K562 (cell line): Measurements from ENCODE around the gene RGS12. TPM values are rescaled to one million over a fixed set of nuclear protein-coding genes. Genes with fewer than 3 reads are reported as not detected.

Experiments used
- ATAC-seq: fragments of 200-7000 bp; cut with Tn5 transposase; 3 replicates; pipeline ENCODE4 v1.9.1; 2020; ENCODE audit warnings: moderate library complexity
- BruUV-seq: library from RNA; stranded (reverse); fragments of 400-500 nt; replicated peaks from 2 replicates; lab custom pipeline; 2021; lab: Mats Ljungman, UMichigan
- CTCF ChIA-PET: fragments of 300-600 bp; formaldehyde crosslinking; extraction: SDS; loops from one replicate; lab custom pipeline; 2021; ENCODE audit warnings: low intra/inter-chr PET ratio; lab: Yijun Ruan, JAX
- POLR2A ChIA-PET: fragments of 300-600, 350-650 bp; sonication (Branson Sonifier 250); formaldehyde crosslinking; extraction: SDS; loops from one replicate; lab custom pipeline; 2021; ENCODE audit warnings: antibody characterized with exemption, inconsistent platforms; lab: Yijun Ruan, JAX
- DNase-seq, 4 experiments: peaks; one replicate each; pipeline versions ENCODE4 v3.0.0 to v3.0.0-alpha.2; 2011 to 2018; ENCODE audit warnings: low spot score in 3 of 4, mixed read lengths in 3 of 4; ENCODE audit errors: extremely low read depth in 1 of 4
- FAIRE-seq: peaks from 2 replicates; lab custom pipeline; 2011; peaks lifted over from hg19 to GRCh38; lab: Jason Lieb, UNC
- H2AFZ ChIP-seq: 2 replicates; pipeline ENCODE4 v1.6.0; 2011; ENCODE audit warnings: low read depth, low read length, control low read depth, inconsistent platforms
- H3K27ac ChIP-seq: fragments of 200-600 bp; 3 replicates; pipeline ENCODE4 v1.8.0; 2011; ENCODE audit warnings: low read depth, mild to moderate bottlenecking, control low read depth, inconsistent platforms, low read length, moderate library complexity, mixed read lengths; ENCODE audit errors: extremely low read depth
- H3K27me3 ChIP-seq, 2 experiments: fragments of 300-600 bp in 1 of 2; 2 replicates in 1 of 2; 3 replicates in 1 of 2; pipeline versions ENCODE4 v1.6.0 to v1.8.0; 2011; ENCODE audit warnings: inconsistent platforms in 2 of 2, low read length in 2 of 2, mild to moderate bottlenecking in 1 of 2, mixed read lengths in 1 of 2, moderate library complexity in 1 of 2; ENCODE audit not compliant: control insufficient read depth in 2 of 2, insufficient read depth in 2 of 2
- H3K36me3 ChIP-seq: fragments of 300-600 bp; 3 replicates; pipeline ENCODE4 v1.8.0; 2011; ENCODE audit warnings: mild to moderate bottlenecking, low read length, inconsistent platforms; ENCODE audit not compliant: control insufficient read depth, insufficient read depth
- H3K4me1 ChIP-seq, 2 experiments: fragments of 200-600 bp in 1 of 2; replicated peaks in 1 of 2; 2 replicates in 1 of 2; 3 replicates in 1 of 2; pipeline versions ENCODE4 v1.5.1 to v1.8.0; 2011; ENCODE audit warnings: inconsistent platforms in 2 of 2, low read length in 2 of 2, mild to moderate bottlenecking in 1 of 2, mixed read lengths in 1 of 2, moderate library complexity in 1 of 2; ENCODE audit not compliant: control insufficient read depth in 2 of 2, insufficient read depth in 2 of 2
- H3K4me2 ChIP-seq: 2 replicates; pipeline ENCODE4 v1.6.1; 2011; ENCODE audit warnings: low read length, control low read depth, inconsistent platforms, mixed read lengths; ENCODE audit not compliant: insufficient read depth
- H3K4me3 ChIP-seq: fragments of 200-600 bp; sonication (generic), shearing (Covaris generic); 2 replicates; pipeline ENCODE4 v1.5.1; 2016; ENCODE audit warnings: control low read depth, inconsistent platforms
- H3K79me2 ChIP-seq: fragments of 200-600 bp; 3 replicates; pipeline ENCODE4 v1.8.0; 2011; ENCODE audit warnings: low read length, inconsistent platforms; ENCODE audit not compliant: control insufficient read depth, insufficient read depth
- H3K9ac ChIP-seq, 2 experiments: 2 replicates each; pipeline versions ENCODE4 v1.6.0 to v1.6.1; 2011; ENCODE audit warnings: low read depth in 2 of 2, low read length in 2 of 2, control low read depth in 1 of 2, inconsistent platforms in 1 of 2, mild to moderate bottlenecking in 1 of 2, mixed read lengths in 1 of 2; ENCODE audit not compliant: insufficient read depth in 1 of 2
- H3K9me1 ChIP-seq: one replicate; pipeline ENCODE4 v1.6.0; 2011; ENCODE audit warnings: inconsistent platforms, mild to moderate bottlenecking, low read length, moderate library complexity; ENCODE audit not compliant: control insufficient read depth, insufficient read depth
- H3K9me3 ChIP-seq: replicated peaks from 2 replicates; pipeline ENCODE4 v1.5.1; 2011; ENCODE audit warnings: low read depth, low read length, inconsistent platforms; ENCODE audit not compliant: control insufficient read depth, insufficient read depth
- H4K20me1 ChIP-seq: replicated peaks from 2 replicates; pipeline ENCODE4 v1.6.1; 2011; ENCODE audit warnings: low read length, inconsistent platforms, mixed read lengths; ENCODE audit not compliant: control insufficient read depth, insufficient read depth
- ETV6 ChIP-seq, 3 experiments: fragments of 150-350 bp in 1 of 3; sonication (generic) in 1 of 3; formaldehyde crosslinking in 1 of 3; IDR thresholded peaks; 2 replicates each; pipeline versions ENCODE4 v1.6.1 to v1.8.0; 2014 to 2022; ENCODE audit warnings: borderline replicate concordance in 2 of 3, low read depth in 2 of 3, antibody characterized with exemption in 1 of 3, low read length in 1 of 3, mild to moderate bottlenecking in 1 of 3, missing genetic modification reagents in 1 of 3
- HES1 ChIP-seq: fragments of 450-650 bp; IDR thresholded peaks from 2 replicates; pipeline ENCODE4 v1.6.1; 2016; ENCODE audit warnings: low read depth, mild to moderate bottlenecking, moderate library complexity
- MTF1 ChIP-seq: fragments of 250-450 bp; sonication (Bioruptor Pico); IDR thresholded peaks from 2 replicates; pipeline ENCODE4 v1.9.0; 2021; ENCODE audit warnings: moderate library complexity, mild to moderate bottlenecking, inconsistent platforms, borderline replicate concordance
- NKRF ChIP-seq: fragments of 450-650 bp; IDR thresholded peaks from 2 replicates; pipeline ENCODE4 v1.6.1; 2016; ENCODE audit warnings: borderline replicate concordance
- SREBF1 ChIP-seq: fragments of 150-350 bp; IDR thresholded peaks from 2 replicates; pipeline ENCODE4 v1.6.1; 2014; ENCODE audit warnings: antibody characterized with exemption, low read depth, low read length, borderline replicate concordance
- XRCC3 ChIP-seq: fragments of 450-650 bp; IDR thresholded peaks from 2 replicates; pipeline ENCODE4 v1.6.1; 2017; ENCODE audit warnings: mild to moderate bottlenecking, moderate library complexity
- WGBS: fragments of 100-300 bp; shearing (Covaris generic); methylation state at CpG from one replicate; pipeline ENCODE4 v1.1.6; 2016; ENCODE audit warnings: low coverage, mixed read lengths; ENCODE audit not compliant: insufficient coverage; ENCODE audit errors: missing lambda C conversion rate; 5-methylcytosine and 5-hydroxymethylcytosine counted together
- in situ Hi-C: fragments of 300-500 bp; cut with MboI; formaldehyde crosslinking; loops from 4 replicates; pipeline ENCODE4 v1.15.0; 2018; ENCODE audit warnings: inconsistent platforms, mixed read lengths
- intact Hi-C: fragments of 100-400 bp; cut with micrococcal nuclease; formaldehyde crosslinking; loops from 2 replicates; pipeline ENCODE4 v1.14.2; 2022
- polyA plus RNA-seq, 8 experiments: library from polyadenylated mRNA; depleted of rRNA in 4 of 8; stranded (reverse) in 5 of 8; unstranded in 3 of 8; fragments of >200 nt; fragmentation: Nextera tagmentation in 2 of 8; fragmentation: Illumina TruSeq in 1 of 8; extraction: Ambion mirVana in 2 of 8; extraction: Trizol in 1 of 8; gene quantifications; 2 replicates each; pipeline versions ENCODE4 v1.2.1 to v1.2.3, GENCODE V29; 2011 to 2014; ENCODE audit warnings: inconsistent platforms in 1 of 8, missing spikeins in 1 of 8
- total RNA-seq, 7 experiments: library from RNA; depleted of rRNA in 6 of 7; stranded (reverse); fragments of >200 nt in 6 of 7; fragmentation: Illumina TruSeq in 2 of 7; extraction: Trizol in 2 of 7; gene quantifications; 2 replicates each; pipeline versions ENCODE4 v1.2.1 to v1.2.3, GENCODE V29; 2011 to 2021; ENCODE audit warnings: low replicate concordance in 1 of 7

RGS12 gene
- total and polyA plus RNA-seq, 9 of the 15 experiments (the other 6 are each of a cell fraction or from before 2014, with no cell fraction given): 0.30 to 8.8 (median 5.5) TPM

DNA sequence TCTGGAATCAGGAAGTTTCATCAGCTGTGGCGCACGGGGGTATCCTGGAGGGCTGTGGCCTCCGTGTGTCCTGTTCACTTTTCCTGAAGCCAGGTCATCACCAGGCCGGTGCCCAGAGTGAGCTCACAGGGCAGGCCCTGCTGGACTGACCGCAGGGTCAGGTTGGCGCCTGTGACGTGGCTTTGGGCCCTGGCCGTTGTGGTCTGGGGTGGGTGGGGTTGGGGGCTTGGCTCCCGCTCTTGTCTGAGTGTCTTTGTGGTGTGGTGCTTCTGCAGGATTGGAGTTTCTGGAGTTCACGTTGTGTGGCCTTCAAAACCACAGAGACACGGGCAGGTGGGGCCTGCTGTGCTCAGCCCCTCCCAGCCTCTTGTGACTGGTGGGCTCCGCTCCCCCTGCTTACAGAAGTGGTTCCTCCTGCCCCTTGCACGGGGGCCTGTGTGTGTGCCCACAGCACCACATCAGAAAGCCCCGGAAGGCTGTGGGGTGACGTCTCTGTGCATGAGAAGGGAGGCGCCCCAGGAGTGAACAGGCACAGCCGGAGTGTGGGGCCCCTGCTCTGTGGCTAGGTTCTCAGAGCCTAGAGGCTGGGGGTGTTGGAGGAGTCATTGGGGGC lies 9.5 kb downstream of the RGS12 start:
- H3K9me1 ChIP-seq: no peaks in the 10 kb centered on the region
- ChIA-PET POLR2A (interaction anchor here (0.7 kb wide), 1 partner anchor 947 kb away, joined by 3 read pairs; no protein-coding TSS in a partner anchor), CTCF (no interaction called here)
- peaks cover 3% of the 10 kb centered on the region; the same call in 1 of the 2 replicates for H3K9me3 ChIP-seq
- in situ Hi-C loops (no loop called here), intact Hi-C loops (no loop called here)
- H3K27ac ChIP-seq: no peak overlapping the region
- no peak for FAIRE-seq
- peaks cover 10 to 17% of the 10 kb centered on the region in 2 experiments; a peak in 2 of 5 replicates for H3K4me1 ChIP-seq
- no peak for DNase-seq
- no peak overlapping the region for H3K9ac ChIP-seq
- no peak overlapping the region for H2AFZ ChIP-seq
- no peak overlapping the region for H3K4me2 ChIP-seq
- no peak for ATAC-seq
- peaks cover 10 to 67% of the 10 kb centered on the region in 2 experiments; a peak in 3 of 5 replicates for H3K27me3 ChIP-seq
- 46% methylated on average over 14 of the region's 17 CpGs for WGBS
- H4K20me1 ChIP-seq: peaks cover 57% of the 10 kb centered on the region
- no peak overlapping the region for H3K4me3 ChIP-seq
- TF ChIP-seq SREBF1 (no peak), ETV6 (IDR thresholded peaks at IDR 0.05; ENCODE audit: borderline replicate concordance in 1 of 2, low read depth in 2 of 2, low read length in 1 of 2) (no peak), ETV6 (CRISPR knock-in tag; IDR thresholded peaks at IDR 0.05; ENCODE audit: borderline replicate concordance) (no peak), MTF1 (CRISPR knock-in tag) (no peak), XRCC3 (no peak), HES1 (no peak), NKRF (no peak)
- no peaks in the 10 kb centered on the region for H3K36me3 ChIP-seq
- H3K79me2 ChIP-seq: no peaks in the 10 kb centered on the region
- BruUV-seq: no TSS peak
